Choroid plexus epithelial cell (primary cell): ENCODE results near the gene TBX5.

Experiments
- DNase-seq: peaks from one replicate; pipeline ENCODE4 v3.0.0-alpha.2; 2010; ENCODE audit warnings: low read depth
- H3K4me3 ChIP-seq: 2 replicates; pipeline ENCODE4 v1.5.1; 2011; ENCODE audit warnings: low read depth, mild to moderate bottlenecking, control low read depth, low read length, moderate library complexity
- CTCF ChIP-seq: conservative IDR thresholded peaks from 2 replicates; pipeline ENCODE4 v1.5.1; 2011; ENCODE audit warnings: low read depth, mild to moderate bottlenecking, control low read depth, inconsistent platforms, low read length, moderate library complexity

The TBX5 gene

GRCh38 chr12:114395755-114396152, 10.2 kb downstream of the TBX5 start:
- DNase-seq, result no peak
- H3K4me3 ChIP-seq, result no peak overlapping the region
- no peak for TF ChIP-seq CTCF

GRCh38 chr12:114395233-114395632, 10.7 kb downstream of the TBX5 start:
- DNase-seq, result no peak
- TF ChIP-seq CTCF, result no peak
- H3K4me3 ChIP-seq, result no peak overlapping the region

- DNase-seq, result no peak
- H3K4me3 ChIP-seq, result no peak overlapping the region
- TF ChIP-seq CTCF, result no peak
These were observed 12.4 kb downstream of the TBX5 start for GRCh38 chr12:114393569-114393968.

GRCh38 chr12:114392909-114393308, 13.0 kb downstream of the TBX5 start:
- no peak for TF ChIP-seq CTCF
- H3K4me3 ChIP-seq, result no peak overlapping the region
- no peak for DNase-seq

- no peak for DNase-seq
- no peak for TF ChIP-seq CTCF
- no peak overlapping the region for H3K4me3 ChIP-seq
These were observed 14.9 kb downstream of the TBX5 start for GRCh38 chr12:114391088-114391487.

- DNase-seq, result no peak
- H3K4me3 ChIP-seq, result no peak overlapping the region
- no peak for TF ChIP-seq CTCF
These were observed 21.2 kb downstream of the TBX5 start for GRCh38 chr12:114384739-114385138.

- no peak for TF ChIP-seq CTCF
- H3K4me3 ChIP-seq, result no peak overlapping the region
- DNase-seq, result no peak
These were observed 24.8 kb downstream of the TBX5 start for GRCh38 chr12:114381177-114381576.
